ENCODE measurements around the gene MRPL52. TPM values are rescaled to one million over a fixed set of nuclear protein-coding genes. Genes with fewer than 3 reads are reported as not detected.
A peak's percentile ranks its signal among the peaks of the same experiment; 100 is the strongest.

The MRPL52 gene
- total and polyA plus RNA-seq, 2 of the 13 experiments (the other 11 are each of a cell fraction or from before 2014, with no cell fraction given): 118 to 329 TPM

- TF ChIP-seq CERS6 (CRISPR knock-in tag; IDR thresholded peaks at IDR 0.05): no peak
- TF ChIP-seq MLXIP (CRISPR knock-in tag; IDR thresholded peaks at IDR 0.05; ENCODE audit: borderline replicate concordance): no peak
- no peak for TF ChIP-seq SCMH1 (CRISPR knock-in tag; IDR thresholded peaks at IDR 0.05; ENCODE audit: borderline replicate concordance)
- peak; percentile 35; the same call in 1 of the 2 replicates for TF ChIP-seq PHF21A (CRISPR knock-in tag; IDR thresholded peaks at IDR 0.05)
- TF ChIP-seq DBP (CRISPR knock-in tag; IDR thresholded peaks at IDR 0.05; ENCODE audit: not compliant biosample characterization): no peak
- no peak for TF ChIP-seq SSRP1 (CRISPR knock-in tag; IDR thresholded peaks at IDR 0.05)
- 0 out of 2 replicates have a peak, but pooled peaks have one; percentile 49 for TF ChIP-seq ZNF317 (CRISPR knock-in tag; IDR thresholded peaks at IDR 0.05)
- TF ChIP-seq HHEX (CRISPR knock-in tag; IDR thresholded peaks at IDR 0.05): no peak
- no peak for TF ChIP-seq ZNF318 (CRISPR knock-in tag; IDR thresholded peaks at IDR 0.05)
- no peak for TF ChIP-seq GTF2F1 (IDR thresholded peaks at IDR 0.05; ENCODE audit: low read length)
- TF ChIP-seq CREM (IDR thresholded peaks at IDR 0.05): no peak
- TF ChIP-seq CREM (CRISPR knock-in tag; IDR thresholded peaks at IDR 0.05): no peak
These were observed 25.5 kb downstream of the MRPL52 start (continued) for GRCh38 chr14:22854963-22855724.

All from HepG2 (cell line).